MM.1S (cell line): ENCODE data around the gene PLIN3.

Experiments used
- EZH2 ChIP-seq: fragments of 300-600 bp; sonication (generic); optimal IDR thresholded peaks from 2 replicates; pipeline ENCODE3; 2017; ENCODE audit warnings: low read depth, mild to moderate bottlenecking, antibody characterized with exemption, low read length, mixed read lengths
- TF ChIP-seq, protein P1 (sequence below): fragments of 300-600 bp; sonication (generic); IDR thresholded peaks from 2 replicates; pipeline ENCODE4 v1.5.1; 2016; ENCODE audit warnings: antibody characterized with exemption, low read length, mixed read lengths

DNA sequence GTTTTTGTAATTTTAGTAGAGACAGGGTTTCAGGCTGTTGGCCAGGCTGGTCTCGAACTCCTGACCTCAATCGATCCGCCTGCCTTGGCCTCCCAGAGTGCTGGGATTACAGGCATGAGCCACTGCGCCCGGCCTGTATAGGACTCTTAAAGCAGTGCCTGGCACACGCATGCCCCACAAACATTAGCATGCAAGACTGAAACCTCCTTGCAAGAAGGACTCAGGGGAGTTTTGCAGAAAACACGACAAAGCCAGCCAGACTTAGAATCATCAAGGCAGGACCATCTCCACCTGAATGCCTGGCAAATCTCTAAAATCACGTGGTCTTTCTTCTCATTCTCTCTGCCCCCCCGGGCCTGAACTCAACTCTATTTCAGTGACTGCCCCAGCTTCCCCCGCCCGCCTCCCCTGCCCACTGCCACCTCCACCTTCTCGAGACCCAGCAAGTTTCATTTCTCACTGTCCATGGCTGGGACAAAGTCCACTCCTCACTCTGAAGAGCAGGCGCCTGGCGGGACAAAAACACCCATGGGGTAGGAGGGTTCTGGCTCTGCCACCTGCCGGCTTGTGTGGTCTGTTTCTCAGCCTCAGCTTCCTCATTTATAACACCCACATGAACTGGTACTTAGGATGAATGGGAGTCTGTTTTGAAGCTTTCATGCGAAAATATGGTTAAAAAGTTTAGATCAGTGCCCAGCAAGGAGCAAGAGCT is 38.3 kb downstream of the PLIN3 start:
- TF ChIP-seq, protein P1, sequence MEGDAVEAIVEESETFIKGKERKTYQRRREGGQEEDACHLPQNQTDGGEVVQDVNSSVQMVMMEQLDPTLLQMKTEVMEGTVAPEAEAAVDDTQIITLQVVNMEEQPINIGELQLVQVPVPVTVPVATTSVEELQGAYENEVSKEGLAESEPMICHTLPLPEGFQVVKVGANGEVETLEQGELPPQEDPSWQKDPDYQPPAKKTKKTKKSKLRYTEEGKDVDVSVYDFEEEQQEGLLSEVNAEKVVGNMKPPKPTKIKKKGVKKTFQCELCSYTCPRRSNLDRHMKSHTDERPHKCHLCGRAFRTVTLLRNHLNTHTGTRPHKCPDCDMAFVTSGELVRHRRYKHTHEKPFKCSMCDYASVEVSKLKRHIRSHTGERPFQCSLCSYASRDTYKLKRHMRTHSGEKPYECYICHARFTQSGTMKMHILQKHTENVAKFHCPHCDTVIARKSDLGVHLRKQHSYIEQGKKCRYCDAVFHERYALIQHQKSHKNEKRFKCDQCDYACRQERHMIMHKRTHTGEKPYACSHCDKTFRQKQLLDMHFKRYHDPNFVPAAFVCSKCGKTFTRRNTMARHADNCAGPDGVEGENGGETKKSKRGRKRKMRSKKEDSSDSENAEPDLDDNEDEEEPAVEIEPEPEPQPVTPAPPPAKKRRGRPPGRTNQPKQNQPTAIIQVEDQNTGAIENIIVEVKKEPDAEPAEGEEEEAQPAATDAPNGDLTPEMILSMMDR = no peak
- no peak for TF ChIP-seq EZH2
